NCI-H460 (cell line): ENCODE data around the gene FTO. TPM values are rescaled to one million over a fixed set of nuclear protein-coding genes. Genes with fewer than 3 reads are reported as not detected.

Source experiments
- DNase-seq: peaks from one replicate; pipeline ENCODE4 v3.0.0-alpha.2; 2016; ENCODE audit warnings: low read depth; ENCODE audit errors: extremely low read depth
- total RNA-seq: library from RNA; depleted of rRNA; stranded (reverse); fragments of >200 nt; shearing (Covaris generic); gene quantifications from 2 replicates; pipeline ENCODE4 v1.2.3, GENCODE V29; 2014

Gene FTO
- total RNA-seq, 1 experiment from 2014 or later = 41.2 TPM

- no peak for DNase-seq
These were observed 41.9 kb downstream of the FTO start for GRCh38 chr16:53745753-53746266.

- no peak for DNase-seq
These were observed 48.6 kb downstream of the FTO start for GRCh38 chr16:53752560-53752959.

GRCh38 chr16:53753431-53753830, 49.5 kb downstream of the FTO start:
- no peak for DNase-seq

GRCh38 chr16:53755026-53755910, 51.3 kb downstream of the FTO start:
- no peak for DNase-seq

- no peak for DNase-seq
These were observed 52.5 kb downstream of the FTO start for GRCh38 chr16:53756275-53756996.

- no peak for DNase-seq
These were observed 54.1 kb downstream of the FTO start for GRCh38 chr16:53757971-53758609.

- DNase-seq = no peak
These were observed 58.2 kb downstream of the FTO start for GRCh38 chr16:53761962-53762703.

- DNase-seq = no peak
These were observed 62.5 kb downstream of the FTO start for GRCh38 chr16:53766304-53767016.

GRCh38 chr16:53768167-53768566, 64.2 kb downstream of the FTO start:
- DNase-seq = no peak

- peak; percentile 78 for DNase-seq
These were observed 64.6 kb downstream of the FTO start for GRCh38 chr16:53768593-53768992.

- no peak for DNase-seq
These were observed 65.2 kb downstream of the FTO start for GRCh38 chr16:53769185-53769584.

- no peak for DNase-seq
These were observed 65.8 kb downstream of the FTO start for GRCh38 chr16:53769787-53770186.

GRCh38 chr16:53770641-53771040, 66.7 kb downstream of the FTO start:
- DNase-seq = no peak

GRCh38 chr16:53771655-53772497, 67.9 kb downstream of the FTO start:
- DNase-seq = no peak

- DNase-seq = peak; percentile 72
These were observed 69.3 kb downstream of the FTO start for GRCh38 chr16:53773150-53773846.

GRCh38 chr16:53773881-53774280, 69.9 kb downstream of the FTO start:
- DNase-seq = no peak

- DNase-seq = no peak
These were observed 71.3 kb downstream of the FTO start for GRCh38 chr16:53775106-53775820.
